HCT116 (cell line): ENCODE measurements around the gene COMMD1. TPM values are rescaled to one million over a fixed set of nuclear protein-coding genes. Genes with fewer than 3 reads are reported as not detected.
"Not testable (repeated sequence)": the region's sequence is repeated elsewhere in the genome, so short reads cannot be mapped to it uniquely, and the experiment has no call there.

ENCODE experiments used
- ATAC-seq: fragments of 200-7000 bp; cut with Tn5 transposase; 2 replicates; pipeline ENCODE4 v1.9.1; 2020; ENCODE audit warnings: mild to moderate bottlenecking, moderate library complexity
- BruUV-seq: library from RNA; stranded (reverse); fragments of 400-500 nt; replicated peaks from 2 replicates; lab custom pipeline; 2021; lab: Mats Ljungman, UMichigan
- CTCF ChIA-PET: fragments of 300-600 bp; sonication (Branson Sonifier 250); formaldehyde crosslinking; loops from one replicate; lab custom pipeline; 2021; ENCODE audit warnings: antibody characterized with exemption; lab: Charles Lee
- POLR2A ChIA-PET: fragments of 300-600, 350-600 bp; sonication (Branson Sonifier 250); formaldehyde crosslinking; loops from one replicate; lab custom pipeline; 2021; ENCODE audit warnings: antibody characterized with exemption; lab: Charles Lee
- RAD21 ChIA-PET, 2 experiments: fragments of 300-600 bp; sonication (Branson Sonifier 250); formaldehyde crosslinking; loops; one replicate each; lab custom pipeline; 2023; ENCODE audit warnings: low total read pairs in 2 of 2; ENCODE audit not compliant: uncharacterized antibody in 2 of 2, unreplicated experiment in 2 of 2, low non-redundant PET in 1 of 2; lab: Charles Lee
- DNase-seq: peaks from one replicate; pipeline ENCODE4 v3.0.0-alpha.2; 2010; ENCODE audit warnings: low read depth, low spot score
- H2AFZ ChIP-seq: fragments of 200-600 bp; shearing (Covaris generic), sonication (generic); 2 replicates; pipeline ENCODE4 v1.6.1; 2017; ENCODE audit warnings: low read depth, mixed run types, mixed read lengths, antibody characterized with exemption, low read length; ENCODE audit not compliant: poor library complexity, severe bottlenecking
- H3K27ac ChIP-seq: 2 replicates; pipeline ENCODE4 v1.5.1; 2012; ENCODE audit warnings: low read depth, low read length
- H3K27me3 ChIP-seq: fragments of 200-600 bp; sonication (generic); 2 replicates; pipeline ENCODE4 v1.6.1; 2016; ENCODE audit warnings: mixed run types, low read length, mixed read lengths; ENCODE audit not compliant: insufficient read depth
- H3K36me3 ChIP-seq, 2 experiments: fragments of 200-500 bp in 1 of 2; fragments of 200-600 bp in 1 of 2; sonication (Bioruptor generic) in 1 of 2; sonication (generic) in 1 of 2; 2 replicates each; pipeline versions ENCODE4 v1.5.1 to v1.6.1; 2014 to 2016; ENCODE audit warnings: low read length in 2 of 2, inconsistent platforms in 1 of 2, mixed read lengths in 1 of 2, mixed run types in 1 of 2; ENCODE audit not compliant: insufficient read depth in 2 of 2, control insufficient read depth in 1 of 2
- H3K4me1 ChIP-seq, 2 experiments: fragments of 200-600 bp in 1 of 2; sonication (generic) in 1 of 2; 2 replicates each; pipeline versions ENCODE4 v1.5.1 to v1.6.1; 2012 to 2017; ENCODE audit warnings: low read length in 2 of 2, inconsistent platforms in 1 of 2, mild to moderate bottlenecking in 1 of 2, mixed read lengths in 1 of 2, mixed run types in 1 of 2, moderate library complexity in 1 of 2; ENCODE audit not compliant: insufficient read depth in 2 of 2, control insufficient read depth in 1 of 2
- H3K4me2 ChIP-seq: fragments of 200-600 bp; sonication (generic); 2 replicates; pipeline ENCODE4 v1.6.1; 2017; ENCODE audit warnings: mixed run types, low read length, mixed read lengths
- H3K4me3 ChIP-seq, 2 experiments: fragments of 200-600 bp in 1 of 2; sonication (generic) in 1 of 2; replicated peaks in 1 of 2; 2 replicates each; pipeline ENCODE4 v1.5.1; 2011 to 2016; ENCODE audit warnings: low read length in 2 of 2, control low read depth in 1 of 2, low read depth in 1 of 2, mild to moderate bottlenecking in 1 of 2, mixed read lengths in 1 of 2, mixed run types in 1 of 2
- H3K79me2 ChIP-seq: fragments of 200-600 bp; sonication (generic); 2 replicates; pipeline ENCODE4 v1.6.1; 2017; ENCODE audit warnings: mild to moderate bottlenecking, mixed run types, low read length, moderate library complexity, mixed read lengths; ENCODE audit not compliant: insufficient read depth
- H3K9ac ChIP-seq: fragments of 200-600 bp; sonication (generic); 2 replicates; pipeline ENCODE4 v1.6.1; 2016; ENCODE audit warnings: low read length, mixed read lengths
- H3K9me2 ChIP-seq: fragments of 200-600 bp; sonication (generic), shearing (Covaris generic); 2 replicates; pipeline ENCODE4 v1.6.1; 2017; ENCODE audit warnings: mixed run types, mild to moderate bottlenecking, moderate library complexity; ENCODE audit not compliant: insufficient read depth
- H3K9me3 ChIP-seq, 2 experiments: fragments of 200-500 bp in 1 of 2; fragments of 200-600 bp in 1 of 2; sonication (Bioruptor generic) in 1 of 2; sonication (generic) in 1 of 2; 2 replicates each; pipeline ENCODE4 v1.6.1; 2014 to 2017; ENCODE audit warnings: low read length in 2 of 2, mixed read lengths in 2 of 2, inconsistent platforms in 1 of 2, low read depth in 1 of 2, mild to moderate bottlenecking in 1 of 2, mixed run types in 1 of 2, moderate library complexity in 1 of 2; ENCODE audit not compliant: control insufficient read depth in 1 of 2, insufficient read depth in 1 of 2
- H4K20me1 ChIP-seq: fragments of 200-600 bp; sonication (generic), shearing (Covaris generic); 2 replicates; pipeline ENCODE4 v1.6.1; 2017; ENCODE audit warnings: mixed run types, mild to moderate bottlenecking, moderate library complexity; ENCODE audit not compliant: insufficient read depth
- CEBPB ChIP-seq: IDR thresholded peaks from 2 replicates; pipeline ENCODE4 v1.6.1; 2012; ENCODE audit warnings: low read depth
- EGR1 ChIP-seq: IDR thresholded peaks from 2 replicates; pipeline ENCODE4 v1.6.1; 2012; ENCODE audit warnings: low read depth
- ELF1 ChIP-seq: IDR thresholded peaks from 2 replicates; pipeline ENCODE4 v1.6.1; 2012; ENCODE audit warnings: low read depth, borderline replicate concordance
- EZH2 ChIP-seq: fragments of 200-600 bp; sonication (generic); IDR thresholded peaks from 2 replicates; pipeline ENCODE4 v1.6.1; 2017; ENCODE audit warnings: antibody characterized with exemption, mixed run types
- EZH2phosphoT487 ChIP-seq: fragments of 200-600 bp; IDR thresholded peaks from 2 replicates; pipeline ENCODE4 v1.6.1; 2018; ENCODE audit warnings: antibody characterized with exemption, borderline replicate concordance
- JUND ChIP-seq: IDR thresholded peaks from 2 replicates; pipeline ENCODE4 v1.6.1; 2012
- POLR2AphosphoS5 ChIP-seq: IDR thresholded peaks from 2 replicates; pipeline ENCODE4 v1.6.1; 2011; ENCODE audit warnings: mild to moderate bottlenecking, low read depth, low read length, moderate library complexity
- RAD21 ChIP-seq: IDR thresholded peaks from 2 replicates; pipeline ENCODE4 v1.6.1; 2012; ENCODE audit warnings: low read depth, mild to moderate bottlenecking
- SP1 ChIP-seq: IDR thresholded peaks from 2 replicates; pipeline ENCODE4 v1.6.1; 2012; ENCODE audit warnings: low read depth
- SRF ChIP-seq: IDR thresholded peaks from 2 replicates; pipeline ENCODE4 v1.6.1; 2012; ENCODE audit warnings: low read depth
- intact Hi-C: fragments of 100-400 bp; cut with micrococcal nuclease; formaldehyde crosslinking; loops from 2 replicates; pipeline ENCODE4 v1.10.0; 2022
- total RNA-seq: library from RNA; stranded (reverse); gene quantifications from one replicate; pipeline ENCODE4 v1.2.1, GENCODE V29; 2021; ENCODE audit not compliant: unreplicated experiment
- TF ChIP-seq, protein P1 (sequence below): IDR thresholded peaks from 2 replicates; pipeline ENCODE4 v1.6.1; 2012
- TF ChIP-seq, protein P2 (sequence below): IDR thresholded peaks from 2 replicates; pipeline ENCODE4 v1.6.1; 2011; ENCODE audit warnings: mild to moderate bottlenecking, low read length, moderate library complexity; ENCODE audit not compliant: insufficient replicate concordance; ENCODE audit errors: extremely low read depth
- TF ChIP-seq, protein P3 (sequence below): IDR thresholded peaks from 2 replicates; pipeline ENCODE4 v1.6.1; 2012; ENCODE audit warnings: low read depth
- TF ChIP-seq, protein P4 (sequence below), 3 experiments: fragments of 200-600 bp in 1 of 3; sonication (generic) in 1 of 3; IDR thresholded peaks in 2 of 3; conservative IDR thresholded peaks in 1 of 3; 2 replicates each; pipeline ENCODE4 v1.5.1; 2012 to 2017; ENCODE audit warnings: low read depth in 2 of 3, low read length in 2 of 3, antibody characterized with exemption in 1 of 3, borderline replicate concordance in 1 of 3, control low read depth in 1 of 3, mild to moderate bottlenecking in 1 of 3, mixed read lengths in 1 of 3, mixed run types in 1 of 3, moderate library complexity in 1 of 3; ENCODE audit not compliant: insufficient read depth in 1 of 3

COMMD1 gene
- total RNA-seq, 1 experiment from 2014 or later, result 16.1 TPM

DNA sequence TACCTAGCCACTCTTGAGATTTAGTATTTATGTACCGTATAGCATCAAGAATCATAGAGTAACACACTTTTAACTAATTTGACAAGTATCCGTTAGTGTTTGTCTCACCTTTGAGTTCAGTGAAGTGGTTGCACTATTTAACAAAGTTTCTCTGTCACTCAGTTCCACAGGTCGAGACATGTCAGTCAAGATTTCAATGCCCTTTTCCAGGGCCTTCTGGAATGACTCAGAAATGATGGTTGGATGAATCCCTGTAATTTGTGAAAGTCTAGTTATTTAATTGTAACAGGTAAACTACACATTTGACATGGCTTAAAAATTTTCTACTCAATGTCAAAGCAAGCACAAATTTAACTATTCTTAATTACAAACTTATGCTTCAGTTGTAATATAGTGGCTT is 26.7 kb upstream of the COMMD1 start:
- Histone ChIP-seq H3K9ac (no peak overlapping the region), H3K36me3 (peaks cover 83 to 85% of the 10 kb centered on the region in 2 experiments), H3K9me2 (no peaks in the 10 kb centered on the region), H3K4me1 (0 out of 4 replicates have a peak, but pooled peaks cover 0 to 3% of the 10 kb centered on the region in 2 experiments), H3K27ac (no peak overlapping the region), H2AFZ (no peak overlapping the region), H4K20me1 (peaks cover 22% of the 10 kb centered on the region; the same call in 1 of the 2 replicates), H3K4me3 (no peak overlapping the region), H3K4me2 (no peak overlapping the region), H3K27me3 (no peaks in the 10 kb centered on the region), H3K9me3 (no peaks in the 10 kb centered on the region), H3K79me2 (peaks cover 98% of the 10 kb centered on the region)
- ATAC-seq (no peak), DNase-seq (no peak)
- BruUV-seq, result no TSS peak
- intact Hi-C loops, result no loop called here
- ChIA-PET CTCF (no interaction called here), POLR2A (no interaction called here), RAD21 (no interaction called here)
- TF ChIP-seq SRF (no peak), CEBPB (no peak), EGR1 (no peak), RAD21 (no peak), JUND (no peak), POLR2AphosphoS5 (no peak), EZH2phosphoT487 (no peak), SP1 (no peak), EZH2 (no peak), ELF1 (no peak)
- TF ChIP-seq, protein P1, sequence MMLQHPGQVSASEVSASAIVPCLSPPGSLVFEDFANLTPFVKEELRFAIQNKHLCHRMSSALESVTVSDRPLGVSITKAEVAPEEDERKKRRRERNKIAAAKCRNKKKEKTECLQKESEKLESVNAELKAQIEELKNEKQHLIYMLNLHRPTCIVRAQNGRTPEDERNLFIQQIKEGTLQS, result no peak
- TF ChIP-seq, protein P2, sequence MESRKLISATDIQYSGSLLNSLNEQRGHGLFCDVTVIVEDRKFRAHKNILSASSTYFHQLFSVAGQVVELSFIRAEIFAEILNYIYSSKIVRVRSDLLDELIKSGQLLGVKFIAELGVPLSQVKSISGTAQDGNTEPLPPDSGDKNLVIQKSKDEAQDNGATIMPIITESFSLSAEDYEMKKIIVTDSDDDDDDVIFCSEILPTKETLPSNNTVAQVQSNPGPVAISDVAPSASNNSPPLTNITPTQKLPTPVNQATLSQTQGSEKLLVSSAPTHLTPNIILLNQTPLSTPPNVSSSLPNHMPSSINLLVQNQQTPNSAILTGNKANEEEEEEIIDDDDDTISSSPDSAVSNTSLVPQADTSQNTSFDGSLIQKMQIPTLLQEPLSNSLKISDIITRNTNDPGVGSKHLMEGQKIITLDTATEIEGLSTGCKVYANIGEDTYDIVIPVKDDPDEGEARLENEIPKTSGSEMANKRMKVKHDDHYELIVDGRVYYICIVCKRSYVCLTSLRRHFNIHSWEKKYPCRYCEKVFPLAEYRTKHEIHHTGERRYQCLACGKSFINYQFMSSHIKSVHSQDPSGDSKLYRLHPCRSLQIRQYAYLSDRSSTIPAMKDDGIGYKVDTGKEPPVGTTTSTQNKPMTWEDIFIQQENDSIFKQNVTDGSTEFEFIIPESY, result no peak
- TF ChIP-seq, protein P3, sequence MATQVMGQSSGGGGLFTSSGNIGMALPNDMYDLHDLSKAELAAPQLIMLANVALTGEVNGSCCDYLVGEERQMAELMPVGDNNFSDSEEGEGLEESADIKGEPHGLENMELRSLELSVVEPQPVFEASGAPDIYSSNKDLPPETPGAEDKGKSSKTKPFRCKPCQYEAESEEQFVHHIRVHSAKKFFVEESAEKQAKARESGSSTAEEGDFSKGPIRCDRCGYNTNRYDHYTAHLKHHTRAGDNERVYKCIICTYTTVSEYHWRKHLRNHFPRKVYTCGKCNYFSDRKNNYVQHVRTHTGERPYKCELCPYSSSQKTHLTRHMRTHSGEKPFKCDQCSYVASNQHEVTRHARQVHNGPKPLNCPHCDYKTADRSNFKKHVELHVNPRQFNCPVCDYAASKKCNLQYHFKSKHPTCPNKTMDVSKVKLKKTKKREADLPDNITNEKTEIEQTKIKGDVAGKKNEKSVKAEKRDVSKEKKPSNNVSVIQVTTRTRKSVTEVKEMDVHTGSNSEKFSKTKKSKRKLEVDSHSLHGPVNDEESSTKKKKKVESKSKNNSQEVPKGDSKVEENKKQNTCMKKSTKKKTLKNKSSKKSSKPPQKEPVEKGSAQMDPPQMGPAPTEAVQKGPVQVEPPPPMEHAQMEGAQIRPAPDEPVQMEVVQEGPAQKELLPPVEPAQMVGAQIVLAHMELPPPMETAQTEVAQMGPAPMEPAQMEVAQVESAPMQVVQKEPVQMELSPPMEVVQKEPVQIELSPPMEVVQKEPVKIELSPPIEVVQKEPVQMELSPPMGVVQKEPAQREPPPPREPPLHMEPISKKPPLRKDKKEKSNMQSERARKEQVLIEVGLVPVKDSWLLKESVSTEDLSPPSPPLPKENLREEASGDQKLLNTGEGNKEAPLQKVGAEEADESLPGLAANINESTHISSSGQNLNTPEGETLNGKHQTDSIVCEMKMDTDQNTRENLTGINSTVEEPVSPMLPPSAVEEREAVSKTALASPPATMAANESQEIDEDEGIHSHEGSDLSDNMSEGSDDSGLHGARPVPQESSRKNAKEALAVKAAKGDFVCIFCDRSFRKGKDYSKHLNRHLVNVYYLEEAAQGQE, result no peak
- TF ChIP-seq, protein P4, sequence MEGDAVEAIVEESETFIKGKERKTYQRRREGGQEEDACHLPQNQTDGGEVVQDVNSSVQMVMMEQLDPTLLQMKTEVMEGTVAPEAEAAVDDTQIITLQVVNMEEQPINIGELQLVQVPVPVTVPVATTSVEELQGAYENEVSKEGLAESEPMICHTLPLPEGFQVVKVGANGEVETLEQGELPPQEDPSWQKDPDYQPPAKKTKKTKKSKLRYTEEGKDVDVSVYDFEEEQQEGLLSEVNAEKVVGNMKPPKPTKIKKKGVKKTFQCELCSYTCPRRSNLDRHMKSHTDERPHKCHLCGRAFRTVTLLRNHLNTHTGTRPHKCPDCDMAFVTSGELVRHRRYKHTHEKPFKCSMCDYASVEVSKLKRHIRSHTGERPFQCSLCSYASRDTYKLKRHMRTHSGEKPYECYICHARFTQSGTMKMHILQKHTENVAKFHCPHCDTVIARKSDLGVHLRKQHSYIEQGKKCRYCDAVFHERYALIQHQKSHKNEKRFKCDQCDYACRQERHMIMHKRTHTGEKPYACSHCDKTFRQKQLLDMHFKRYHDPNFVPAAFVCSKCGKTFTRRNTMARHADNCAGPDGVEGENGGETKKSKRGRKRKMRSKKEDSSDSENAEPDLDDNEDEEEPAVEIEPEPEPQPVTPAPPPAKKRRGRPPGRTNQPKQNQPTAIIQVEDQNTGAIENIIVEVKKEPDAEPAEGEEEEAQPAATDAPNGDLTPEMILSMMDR (IDR thresholded peaks at IDR 0.05 in 2 of 3, conservative IDR thresholded peaks at IDR 0.05 in 1 of 3; ENCODE audit: borderline replicate concordance in 1 of 3, insufficient read depth in 1 of 3, low read depth in 2 of 3, low read length in 2 of 3), result no peak

DNA sequence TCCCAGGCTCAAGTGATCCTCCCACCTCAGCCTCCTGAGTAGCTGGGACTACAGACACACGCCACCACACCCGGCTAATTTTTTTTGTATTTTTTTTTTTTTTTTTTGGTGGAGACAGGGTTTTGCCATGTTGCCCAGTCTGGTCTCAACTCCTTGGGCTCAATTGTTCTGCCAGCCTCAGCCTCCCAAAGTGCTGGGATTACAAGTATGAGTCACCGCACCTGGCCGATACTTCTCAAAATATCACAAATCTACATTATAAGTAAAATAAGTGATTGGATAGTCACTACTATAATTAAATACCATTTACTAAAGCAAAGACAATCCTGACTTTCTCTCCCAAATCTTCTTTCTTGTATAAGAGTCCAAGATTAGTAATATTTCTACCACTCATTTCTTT is 26.1 kb upstream of the COMMD1 start:
- BruUV-seq, H3K27me3 ChIP-seq, H3K4me3 ChIP-seq, H3K4me2 ChIP-seq, RAD21 ChIA-PET, H2AFZ ChIP-seq, H3K9me3 ChIP-seq, ATAC-seq, H3K9ac ChIP-seq, DNase-seq, H3K4me1 ChIP-seq, intact Hi-C loops, H3K9me2 ChIP-seq, H3K27ac ChIP-seq, POLR2A ChIA-PET, CTCF ChIA-PET: not testable (repeated sequence)
- peaks cover 83 to 84% of the 10 kb centered on the region in 2 experiments for H3K36me3 ChIP-seq
- H4K20me1 ChIP-seq, result peaks cover 22% of the 10 kb centered on the region; the same call in 1 of the 2 replicates
- peaks cover 98% of the 10 kb centered on the region for H3K79me2 ChIP-seq
